ENCODE measurements around the gene ITPR2. TPM values are rescaled to one million over a fixed set of nuclear protein-coding genes. Genes with fewer than 3 reads are reported as not detected.

Gene ITPR2
- total and polyA plus RNA-seq, 2 of the 8 experiments (the other 6 are each of a cell fraction or from before 2014, with no cell fraction given) = 4.1 to 48.3 TPM

- Histone ChIP-seq H3K79me1 (ENCODE audit: low read depth, low read length) (no peaks in the 10 kb centered on the region), H3K9ac (replicated peaks in 1 of 4; ENCODE audit: extremely low read depth in 1 of 4, low read depth in 3 of 4, low read length in 3 of 4) (no peak overlapping the region), H2AK5ac (ENCODE audit: low read depth, low read length) (no peak overlapping the region), H3K9me3 (ENCODE audit: insufficient read depth in 2 of 2, low read depth in 1 of 2, low read length in 1 of 2) (peaks cover 4 to 9% of the 10 kb centered on the region in 2 experiments; a peak in 3 of 4 replicates), H3K36me3 (ENCODE audit: control insufficient read depth in 2 of 4, insufficient read depth in 4 of 4, low read length in 3 of 4) (peaks cover 0 to 4% (median 0%) of the 10 kb centered on the region in 4 experiments; a peak in 2 of 8 replicates), H4K20me1 (replicated peaks in 1 of 2; ENCODE audit: control insufficient read depth in 1 of 2, insufficient read depth in 2 of 2, low read length in 2 of 2) (no peaks in the 10 kb centered on the region), H3K79me2 (ENCODE audit: control insufficient read depth in 1 of 2, insufficient read depth in 2 of 2, low read length in 2 of 2) (no peaks in the 10 kb centered on the region), H4K5ac (ENCODE audit: insufficient read length, low read depth, low read length) (no peak overlapping the region), H3K4me1 (replicated peaks in 1 of 4; ENCODE audit: control insufficient read depth in 3 of 4, insufficient read depth in 4 of 4, low read length in 3 of 4) (no peaks in the 10 kb centered on the region), H3K27me3 (replicated peaks in 1 of 4; ENCODE audit: control insufficient read depth in 3 of 4, extremely low read depth in 1 of 4, insufficient read depth in 3 of 4, low read length in 3 of 4) (no peaks in the 10 kb centered on the region), H4K8ac (ENCODE audit: extremely low read depth, insufficient read depth, low read length) (no peak overlapping the region), H2BK15ac (ENCODE audit: low read length) (no peak overlapping the region), H3K56ac (replicated peaks; ENCODE audit: insufficient read length, low read depth, low read length) (no peak overlapping the region), H2BK12ac (ENCODE audit: low read depth, low read length) (no peak overlapping the region), H2BK120ac (replicated peaks; ENCODE audit: low read depth, low read length) (no peak overlapping the region), H3K23me2 (ENCODE audit: low read depth, low read length) (no peaks in the 10 kb centered on the region), H3K27ac (ENCODE audit: low read depth, low read length) (no peak overlapping the region), H4K91ac (replicated peaks; ENCODE audit: insufficient read length, low read length) (no peak overlapping the region), H2BK5ac (ENCODE audit: low read depth, low read length) (no peak overlapping the region), H3K4ac (replicated peaks; ENCODE audit: insufficient read length, low read depth, low read length) (no peak overlapping the region), H2AFZ (ENCODE audit: low read length) (peak overlapping the region; percentile 42; the same call in 1 of the 2 replicates), H3K4me2 (ENCODE audit: insufficient read depth in 1 of 2, low read depth in 2 of 2, low read length in 2 of 2) (no peak overlapping the region), H3K18ac (ENCODE audit: extremely low read depth, low read length) (no peak overlapping the region), H3K23ac (ENCODE audit: insufficient read length) (no peak overlapping the region), H2BK20ac (ENCODE audit: low read length) (no peak overlapping the region), H3K4me3 (ENCODE audit: extremely low read depth in 1 of 4, insufficient read depth in 2 of 4, low read depth in 3 of 4, low read length in 4 of 4) (no peak overlapping the region), H3K14ac (ENCODE audit: insufficient read length) (no peak overlapping the region)
- ChIA-PET POLR2A (ENCODE audit: partially characterized antibody) (interaction anchor here (1.1 kb wide), 1 partner anchor 10 kb away, joined by 3 read pairs; no protein-coding TSS in a partner anchor), CTCF (ENCODE audit: partially characterized antibody) (interaction anchor here (0.6 to 3.0 kb wide), 11 partner anchors 9 to 310 kb away, joined by 3 to 21 read pairs (median 4); partner anchors contain the start of gene ITPR2)
- TF ChIP-seq SRF (IDR thresholded peaks at IDR 0.05; ENCODE audit: low read depth, low read length) = no peak
- TF ChIP-seq JUND (IDR thresholded peaks at IDR 0.05; ENCODE audit: low read length) = no peak
- TF ChIP-seq RAD21 (IDR thresholded peaks at IDR 0.05 in 1 of 2, conservative IDR thresholded peaks at IDR 0.05 in 1 of 2; ENCODE audit: low read depth in 2 of 2, low read length in 2 of 2) = no peak
- TF ChIP-seq EGR1 (IDR thresholded peaks at IDR 0.05; ENCODE audit: borderline replicate concordance, low read depth, low read length) = no peak
- no peak for TF ChIP-seq HDAC2 (IDR thresholded peaks at IDR 0.05; ENCODE audit: borderline replicate concordance in 1 of 2, low read depth in 2 of 2, low read length in 2 of 2)
- no peak for TF ChIP-seq ASH2L (IDR thresholded peaks at IDR 0.05; ENCODE audit: low read length)
- TF ChIP-seq CHD2 (IDR thresholded peaks at IDR 0.05; ENCODE audit: low read length) = no peak
- TF ChIP-seq RBBP5 (IDR thresholded peaks at IDR 0.05; ENCODE audit: borderline replicate concordance, low read depth, low read length) = no peak
- TF ChIP-seq GABPA (IDR thresholded peaks at IDR 0.05; ENCODE audit: borderline replicate concordance, insufficient read depth, low read length) = no peak
- TF ChIP-seq JUN (IDR thresholded peaks at IDR 0.05; ENCODE audit: low read depth, low read length) = no peak
- no peak for TF ChIP-seq CBX5 (IDR thresholded peaks at IDR 0.05; ENCODE audit: low read depth, low read length)
- TF ChIP-seq POU5F1 (IDR thresholded peaks at IDR 0.05; ENCODE audit: low read depth, low read length) = no peak
- FAIRE-seq (no peak), DNase-seq (ENCODE audit: low read depth in 1 of 2, low spot score in 2 of 2) (no peak)
- WGBS, 2 experiments (ENCODE audit: extremely low coverage in 1 of 2, insufficient coverage in 1 of 2, insufficient read length in 1 of 2, insufficient replicate concordance in 2 of 2, low coverage in 1 of 2, low lambda C conversion rate in 2 of 2, missing lambda C conversion rate in 1 of 2) = 81% methylated on average over 2 of the region's 2 CpGs; no CpG with 5 or more reads in 1 of the 2 experiments
Measured at GRCh38 chr12:26843311-26843710, 10.3 kb upstream of the ITPR2 start.
